ENCODE results near the gene FBXL2.
A peak's percentile ranks its signal among the peaks of the same experiment; 100 is the strongest.
"Not testable (repeated sequence)": the region's sequence is repeated elsewhere in the genome, so short reads cannot be mapped to it uniquely, and the experiment has no call there.

The FBXL2 gene

DNA sequence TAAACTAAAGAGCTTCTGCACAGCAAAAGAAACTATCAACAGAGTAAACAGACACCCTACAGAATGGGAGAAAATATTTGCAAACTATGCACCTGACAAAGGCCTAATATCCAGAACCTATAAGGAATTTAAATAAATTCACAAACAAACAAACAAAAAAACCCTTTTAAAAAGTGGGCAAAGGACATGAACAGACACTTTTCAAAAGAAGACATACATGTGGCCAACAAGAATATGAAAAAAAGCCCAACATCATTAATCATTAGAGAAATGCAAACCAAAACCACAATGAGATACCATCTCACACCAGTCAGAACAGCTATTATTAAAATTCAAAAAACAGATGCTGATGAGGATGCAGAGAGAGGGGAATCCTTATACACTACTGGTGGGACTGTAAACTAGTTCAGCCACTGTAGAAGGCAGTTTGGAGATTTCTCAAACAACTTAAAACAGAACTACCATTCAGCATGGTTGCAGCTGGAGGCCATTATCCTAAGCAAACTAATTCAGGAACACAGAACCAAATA lies 61.8 kb downstream of the FBXL2 start:
- H2BK120ac ChIP-seq (ENCODE audit: low read depth, low read length); H4K5ac ChIP-seq (ENCODE audit: low read length); H3K27ac ChIP-seq (ENCODE audit: low read depth, low read length); H3K4ac ChIP-seq (ENCODE audit: low read depth, low read length); H3K79me2 ChIP-seq (ENCODE audit: control insufficient read depth, insufficient read depth, low read length); H2AK5ac ChIP-seq (ENCODE audit: low read length); H3K56ac ChIP-seq (ENCODE audit: low read length); H3K36me3 ChIP-seq (ENCODE audit: control insufficient read depth, insufficient read depth, low read length); H3K18ac ChIP-seq (ENCODE audit: low read length); H2BK15ac ChIP-seq (replicated peaks; ENCODE audit: low read depth); H3K4me3 ChIP-seq (ENCODE audit: low read length); DNase-seq; H3K27me3 ChIP-seq (ENCODE audit: insufficient read depth, low read length, poor library complexity); H4K8ac ChIP-seq (ENCODE audit: low read depth, low read length); H3K4me1 ChIP-seq (ENCODE audit: control insufficient read depth, low read depth, low read length); H2BK5ac ChIP-seq (ENCODE audit: low read length); H3K4me2 ChIP-seq (ENCODE audit: low read length); H3K23ac ChIP-seq (ENCODE audit: low read length); H3K9ac ChIP-seq (ENCODE audit: low read length); H3K79me1 ChIP-seq (ENCODE audit: low read length): not testable (repeated sequence)

DNA sequence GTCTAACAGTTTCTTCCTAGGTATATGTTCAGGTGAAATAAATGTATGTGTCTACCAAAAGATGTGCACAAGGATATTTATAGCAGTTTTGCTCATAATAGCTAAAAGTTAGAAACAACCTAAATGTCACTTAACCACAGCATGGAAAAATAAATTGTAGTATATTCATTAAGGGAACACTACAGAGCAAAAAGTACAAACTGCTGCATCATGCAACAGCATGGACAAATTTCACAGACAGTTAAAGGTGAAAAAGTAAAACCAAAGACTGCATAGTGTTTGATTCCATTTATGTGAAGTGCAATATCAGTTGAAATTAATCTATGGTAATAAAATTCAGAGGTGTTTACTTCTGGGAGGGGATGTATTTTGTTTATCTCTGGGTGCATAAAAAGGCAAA lies 62.5 kb downstream of the FBXL2 start:
- H4K8ac ChIP-seq (ENCODE audit: low read depth, low read length): no peak overlapping the region
- no peak overlapping the region for H2BK5ac ChIP-seq (ENCODE audit: low read length)
- H3K9ac ChIP-seq (ENCODE audit: low read length): no peak overlapping the region
- H3K36me3 ChIP-seq (ENCODE audit: control insufficient read depth, insufficient read depth, low read length): no peaks in the 10 kb centered on the region
- no peak overlapping the region for H3K27ac ChIP-seq (ENCODE audit: low read depth, low read length)
- H3K4me2 ChIP-seq (ENCODE audit: low read length): no peak overlapping the region
- no peak overlapping the region for H3K4ac ChIP-seq (ENCODE audit: low read depth, low read length)
- no peak overlapping the region for H2BK120ac ChIP-seq (ENCODE audit: low read depth, low read length)
- H2BK15ac ChIP-seq (replicated peaks; ENCODE audit: low read depth): no peak overlapping the region
- no peak overlapping the region for H4K5ac ChIP-seq (ENCODE audit: low read length)
- no peak overlapping the region for H2AK5ac ChIP-seq (ENCODE audit: low read length)
- no peaks in the 10 kb centered on the region for H3K79me2 ChIP-seq (ENCODE audit: control insufficient read depth, insufficient read depth, low read length)
- no peak overlapping the region for H3K23ac ChIP-seq (ENCODE audit: low read length)
- H3K79me1 ChIP-seq (ENCODE audit: low read length): no peaks in the 10 kb centered on the region
- DNase-seq: no peak
- no peaks in the 10 kb centered on the region for H3K4me1 ChIP-seq (ENCODE audit: control insufficient read depth, low read depth, low read length)
- H3K27me3 ChIP-seq (ENCODE audit: insufficient read depth, low read length, poor library complexity): no peaks in the 10 kb centered on the region
- H3K56ac ChIP-seq (ENCODE audit: low read length): no peak overlapping the region
- H3K4me3 ChIP-seq (ENCODE audit: low read length): no peak overlapping the region
- H3K18ac ChIP-seq (ENCODE audit: low read length): no peak overlapping the region

DNA sequence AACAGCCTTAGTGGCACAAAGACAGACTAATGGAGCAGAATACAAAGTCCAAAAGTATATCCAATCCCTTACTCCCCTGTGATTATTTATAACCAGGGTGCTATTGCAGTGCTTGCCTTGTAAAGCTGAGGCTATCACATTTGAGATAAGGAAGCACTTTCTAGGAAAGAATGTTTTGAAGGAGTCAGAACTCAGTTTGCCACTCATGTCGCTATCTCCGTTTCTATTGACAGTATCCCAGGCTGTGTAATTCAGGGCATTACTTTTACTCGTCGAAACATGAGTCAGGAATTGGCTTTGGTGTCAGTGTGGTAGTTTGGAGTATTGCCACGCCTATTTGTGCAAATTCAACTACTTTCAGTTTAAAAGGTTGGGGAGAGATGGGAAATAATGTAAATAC lies 78.4 kb downstream of the FBXL2 start:
- no peak overlapping the region for H4K8ac ChIP-seq (ENCODE audit: low read depth, low read length)
- H3K56ac ChIP-seq (ENCODE audit: low read length): no peak overlapping the region
- H3K79me2 ChIP-seq (ENCODE audit: control insufficient read depth, insufficient read depth, low read length): no peaks in the 10 kb centered on the region
- H2BK120ac ChIP-seq (ENCODE audit: low read depth, low read length): no peak overlapping the region
- no peak overlapping the region for H4K5ac ChIP-seq (ENCODE audit: low read length)
- no peaks in the 10 kb centered on the region for H3K36me3 ChIP-seq (ENCODE audit: control insufficient read depth, insufficient read depth, low read length)
- H2BK5ac ChIP-seq (ENCODE audit: low read length): no peak overlapping the region
- H3K23ac ChIP-seq (ENCODE audit: low read length): no peak overlapping the region
- H3K79me1 ChIP-seq (ENCODE audit: low read length): no peaks in the 10 kb centered on the region
- no peak overlapping the region for H2AK5ac ChIP-seq (ENCODE audit: low read length)
- H3K18ac ChIP-seq (ENCODE audit: low read length): no peak overlapping the region
- H3K27ac ChIP-seq (ENCODE audit: low read depth, low read length): no peak overlapping the region
- no peak overlapping the region for H3K4me3 ChIP-seq (ENCODE audit: low read length)
- H3K4me1 ChIP-seq (ENCODE audit: control insufficient read depth, low read depth, low read length): no peaks in the 10 kb centered on the region
- no peak overlapping the region for H3K4me2 ChIP-seq (ENCODE audit: low read length)
- no peak overlapping the region for H3K4ac ChIP-seq (ENCODE audit: low read depth, low read length)
- H2BK15ac ChIP-seq (replicated peaks; ENCODE audit: low read depth): no peak overlapping the region
- H3K27me3 ChIP-seq (ENCODE audit: insufficient read depth, low read length, poor library complexity): no peaks in the 10 kb centered on the region
- H3K9ac ChIP-seq (ENCODE audit: low read length): no peak overlapping the region
- peak; percentile 63 for DNase-seq
- WGBS (ENCODE audit: extremely low coverage, insufficient coverage, low lambda C conversion rate): no CpG with 5 or more reads among the region's 5 CpGs

DNA sequence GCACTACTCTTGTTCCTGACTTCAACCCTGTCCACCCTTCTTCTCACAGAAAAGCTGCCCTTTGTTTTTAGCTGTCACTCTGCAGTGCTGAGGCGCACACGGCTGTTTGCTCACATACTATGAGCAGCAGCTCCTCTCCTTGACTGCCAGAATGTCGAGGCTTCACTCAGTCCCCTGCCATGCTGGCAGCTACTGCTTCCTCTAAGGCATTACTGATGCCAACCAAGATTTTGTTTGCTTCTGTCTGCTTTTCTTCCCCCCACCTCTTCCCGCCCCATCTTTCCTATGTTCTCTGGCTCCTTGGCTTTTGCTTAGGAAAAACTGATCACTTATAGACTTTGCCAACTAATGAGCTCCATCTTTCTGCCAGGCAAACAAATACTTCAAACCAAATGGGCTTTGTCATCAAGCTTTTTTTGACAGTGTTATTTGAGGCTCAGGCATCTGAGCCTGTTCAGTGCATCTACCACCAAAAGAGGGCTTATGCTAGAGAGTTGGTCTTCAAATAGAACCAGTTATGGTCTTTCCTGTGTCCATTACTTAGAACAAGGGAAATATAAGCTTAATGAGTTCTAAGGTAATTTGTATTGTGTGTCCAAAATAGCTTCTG lies 81.0 kb downstream of the FBXL2 start:
- Histone ChIP-seq H4K5ac (ENCODE audit: low read length) (no peak overlapping the region), H3K56ac (ENCODE audit: low read length) (no peak overlapping the region), H3K4me1 (ENCODE audit: control insufficient read depth, low read depth, low read length) (no peaks in the 10 kb centered on the region), H2BK5ac (ENCODE audit: low read length) (no peak overlapping the region), H3K4me3 (ENCODE audit: low read length) (no peak overlapping the region), H3K36me3 (ENCODE audit: control insufficient read depth, insufficient read depth, low read length) (no peaks in the 10 kb centered on the region), H3K27me3 (ENCODE audit: insufficient read depth, low read length, poor library complexity) (no peaks in the 10 kb centered on the region), H3K4ac (ENCODE audit: low read depth, low read length) (no peak overlapping the region), H2AK5ac (ENCODE audit: low read length) (no peak overlapping the region), H3K18ac (ENCODE audit: low read length) (no peak overlapping the region), H3K27ac (ENCODE audit: low read depth, low read length) (no peak overlapping the region), H3K23ac (ENCODE audit: low read length) (no peak overlapping the region), H3K79me1 (ENCODE audit: low read length) (no peaks in the 10 kb centered on the region), H4K8ac (ENCODE audit: low read depth, low read length) (no peak overlapping the region), H2BK120ac (ENCODE audit: low read depth, low read length) (no peak overlapping the region), H3K79me2 (ENCODE audit: control insufficient read depth, insufficient read depth, low read length) (no peaks in the 10 kb centered on the region), H3K9ac (ENCODE audit: low read length) (no peak overlapping the region), H3K4me2 (ENCODE audit: low read length) (no peak overlapping the region), H2BK15ac (replicated peaks; ENCODE audit: low read depth) (no peak overlapping the region)
- WGBS (ENCODE audit: extremely low coverage, insufficient coverage, low lambda C conversion rate): no CpG with 5 or more reads among the region's 4 CpGs
- DNase-seq: no peak

DNA sequence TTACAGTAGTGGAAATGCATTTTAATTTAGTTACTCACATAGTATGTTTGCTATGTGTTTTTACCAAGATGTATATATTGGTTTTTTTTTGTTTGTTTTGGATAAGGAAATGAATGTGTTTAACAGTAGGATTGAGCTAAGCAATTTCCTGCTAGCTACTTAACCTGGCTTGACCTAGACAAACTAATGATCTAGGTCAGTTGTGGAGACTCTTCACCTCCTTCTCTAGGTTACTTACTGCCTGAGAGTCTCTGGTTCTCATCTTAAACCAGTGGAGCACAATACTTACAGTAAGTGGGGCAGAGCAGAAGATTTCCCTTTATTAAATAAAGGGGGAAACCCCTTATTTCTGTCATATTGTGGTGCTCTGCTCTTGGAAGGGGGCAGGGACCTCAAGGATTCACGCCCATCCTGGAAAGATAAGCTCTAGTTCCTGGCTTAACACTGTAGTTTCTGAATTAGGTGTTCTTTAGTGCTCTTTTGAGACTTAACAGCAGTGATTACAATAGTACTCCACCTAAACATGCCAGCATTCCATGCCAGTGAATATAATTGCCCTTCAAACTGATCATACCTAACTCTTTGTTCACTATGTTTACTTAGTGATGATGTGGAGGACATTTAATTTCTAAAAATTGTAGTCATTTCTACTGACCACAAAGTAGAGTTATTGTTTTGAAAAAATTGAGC lies 83.0 kb downstream of the FBXL2 start:
- Histone ChIP-seq H3K4ac (ENCODE audit: low read depth, low read length) (no peak overlapping the region), H3K79me1 (ENCODE audit: low read length) (no peaks in the 10 kb centered on the region), H3K23ac (ENCODE audit: low read length) (no peak overlapping the region), H3K27ac (ENCODE audit: low read depth, low read length) (no peak overlapping the region), H3K4me1 (ENCODE audit: control insufficient read depth, low read depth, low read length) (no peaks in the 10 kb centered on the region), H4K5ac (ENCODE audit: low read length) (no peak overlapping the region), H2BK5ac (ENCODE audit: low read length) (no peak overlapping the region), H3K56ac (ENCODE audit: low read length) (no peak overlapping the region), H4K8ac (ENCODE audit: low read depth, low read length) (no peak overlapping the region), H2AK5ac (ENCODE audit: low read length) (no peak overlapping the region), H3K4me3 (ENCODE audit: low read length) (no peak overlapping the region), H3K18ac (ENCODE audit: low read length) (no peak overlapping the region), H3K9ac (ENCODE audit: low read length) (no peak overlapping the region), H2BK15ac (replicated peaks; ENCODE audit: low read depth) (no peak overlapping the region), H3K79me2 (ENCODE audit: control insufficient read depth, insufficient read depth, low read length) (no peaks in the 10 kb centered on the region), H3K4me2 (ENCODE audit: low read length) (no peak overlapping the region), H3K27me3 (ENCODE audit: insufficient read depth, low read length, poor library complexity) (no peaks in the 10 kb centered on the region), H2BK120ac (ENCODE audit: low read depth, low read length) (no peak overlapping the region), H3K36me3 (ENCODE audit: control insufficient read depth, insufficient read depth, low read length) (no peaks in the 10 kb centered on the region)
- no peak for DNase-seq
- WGBS (ENCODE audit: extremely low coverage, insufficient coverage, low lambda C conversion rate): no CpG with 5 or more reads among the region's 1 CpG
